Vagina (tissue), 2 donors: Measurements from ENCODE around the gene KCNMB2.

Source experiments
- CTCF ChIP-seq, 3 experiments: fragments of 450-650 bp in 2 of 3; fragments of 200-600 bp in 1 of 3; sonication (generic) in 1 of 3; IDR thresholded peaks; one replicate each; pipeline ENCODE4 v1.5.1; 2017 to 2019; ENCODE audit warnings: antibody characterized with exemption in 3 of 3, mild to moderate bottlenecking in 2 of 3, moderate library complexity in 2 of 3
- POLR2A ChIP-seq, 2 donors: fragments of 450-650 bp; IDR thresholded peaks; one replicate each; pipeline ENCODE4 v1.6.1; 2017; ENCODE audit warnings: antibody characterized with exemption in 2 of 2, mild to moderate bottlenecking in 2 of 2, moderate library complexity in 2 of 2
- POLR2AphosphoS5 ChIP-seq, 2 donors: sonication (generic); formaldehyde crosslinking; IDR thresholded peaks; one replicate each; pipeline ENCODE4 v1.9.0; 2017; ENCODE audit warnings: antibody characterized with exemption in 2 of 2, mild to moderate bottlenecking in 2 of 2, low read depth in 1 of 2; ENCODE audit not compliant: insufficient read depth in 1 of 2

GRCh38 chr3:178794711-178795110, 258.5 kb downstream of the KCNMB2 start:
- TF ChIP-seq CTCF (IDR thresholded peaks at IDR 0.05) (no peak), POLR2A (IDR thresholded peaks at IDR 0.05) (no peak), POLR2AphosphoS5 (IDR thresholded peaks at IDR 0.05; ENCODE audit: insufficient read depth in 1 of 2, low read depth in 1 of 2) (no peak)
